ENCODE data around the gene COPB2. TPM values are rescaled to one million over a fixed set of nuclear protein-coding genes. Genes with fewer than 3 reads are reported as not detected.

The COPB2 gene
- total and polyA plus RNA-seq, 2 donors from 2014 or later = 47.3 to 124 TPM

DNA sequence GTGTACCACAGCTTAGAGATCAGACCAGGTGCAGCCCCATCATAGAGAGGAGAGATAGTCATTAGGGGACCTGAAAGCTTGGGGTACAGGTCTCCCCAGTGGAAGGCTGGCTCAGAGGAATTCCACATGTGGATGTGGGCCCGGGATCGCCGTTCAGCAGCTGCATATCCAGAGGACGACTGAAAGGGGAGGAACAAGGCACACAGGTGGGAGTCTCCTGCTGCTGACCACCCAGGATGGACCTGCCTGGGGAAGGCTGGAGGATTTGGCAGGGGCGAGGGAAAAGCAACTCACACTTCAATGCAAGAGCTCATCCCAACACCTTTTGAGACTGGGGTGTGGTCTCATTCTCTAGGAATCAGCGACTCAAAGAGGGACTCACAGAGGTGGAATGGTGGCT is 70.6 kb downstream of the COPB2 start:
- no peaks in the 10 kb centered on the region for H3K9me3 ChIP-seq (ENCODE audit: control insufficient read depth in 2 of 3, insufficient read depth in 1 of 3, low read length in 3 of 3)
- TF ChIP-seq CTCF (IDR thresholded peaks at IDR 0.05; ENCODE audit: borderline replicate concordance, extremely low read depth, insufficient read depth) = no peak
- H3K27me3 ChIP-seq (ENCODE audit: control insufficient read depth, insufficient read depth, low read length) = no peaks in the 10 kb centered on the region
- H3K4me3 ChIP-seq (ENCODE audit: low read length in 3 of 3) = no peak overlapping the region
- no peaks in the 10 kb centered on the region for H3K36me3 ChIP-seq (ENCODE audit: control insufficient read depth in 2 of 3, insufficient read depth in 3 of 3, low read length in 3 of 3)
- no peak overlapping the region for H3K27ac ChIP-seq (ENCODE audit: low read depth in 2 of 2, low read length in 2 of 2)
- H3K9ac ChIP-seq (ENCODE audit: low read length in 3 of 3) = no peak overlapping the region
- H3K4me1 ChIP-seq (ENCODE audit: control insufficient read depth in 2 of 3, insufficient read depth in 2 of 3, low read depth in 1 of 3, low read length in 3 of 3) = no peaks in the 10 kb centered on the region
- FAIRE-seq (no peak), DNase-seq (no peak)
- intact Hi-C loops (cut with DNase I) = no loop called here

GRCh38 chr3:139318431-139318816 is 71.0 kb downstream of the COPB2 start:
- intact Hi-C loops (cut with DNase I) = no loop called here
- Histone ChIP-seq H3K27ac (ENCODE audit: low read depth in 2 of 2, low read length in 2 of 2) (no peak overlapping the region), H3K9ac (ENCODE audit: low read length in 3 of 3) (no peak overlapping the region), H3K9me3 (ENCODE audit: control insufficient read depth in 2 of 3, insufficient read depth in 1 of 3, low read length in 3 of 3) (no peaks in the 10 kb centered on the region), H3K27me3 (ENCODE audit: control insufficient read depth, insufficient read depth, low read length) (no peaks in the 10 kb centered on the region), H3K36me3 (ENCODE audit: control insufficient read depth in 2 of 3, insufficient read depth in 3 of 3, low read length in 3 of 3) (no peaks in the 10 kb centered on the region), H3K4me3 (ENCODE audit: low read length in 3 of 3) (no peak overlapping the region), H3K4me1 (ENCODE audit: control insufficient read depth in 2 of 3, insufficient read depth in 2 of 3, low read depth in 1 of 3, low read length in 3 of 3) (no peaks in the 10 kb centered on the region)
- DNase-seq (peak in 3 of 5 donors; percentile 20 to 51 (median 26)), FAIRE-seq (no peak)
- TF ChIP-seq CTCF (IDR thresholded peaks at IDR 0.05; ENCODE audit: borderline replicate concordance, extremely low read depth, insufficient read depth) = no peak

- no peak overlapping the region for H3K27ac ChIP-seq (ENCODE audit: low read depth in 2 of 2, low read length in 2 of 2)
- H3K4me1 ChIP-seq (ENCODE audit: control insufficient read depth in 2 of 3, insufficient read depth in 2 of 3, low read depth in 1 of 3, low read length in 3 of 3) = no peaks in the 10 kb centered on the region
- intact Hi-C loops (cut with DNase I) = no loop called here
- H3K4me3 ChIP-seq (ENCODE audit: low read length in 3 of 3) = no peak overlapping the region
- FAIRE-seq = no peak
- no peaks in the 10 kb centered on the region for H3K36me3 ChIP-seq (ENCODE audit: control insufficient read depth in 2 of 3, insufficient read depth in 3 of 3, low read length in 3 of 3)
- H3K9me3 ChIP-seq (ENCODE audit: control insufficient read depth in 2 of 3, insufficient read depth in 1 of 3, low read length in 3 of 3) = no peaks in the 10 kb centered on the region
- no peak overlapping the region for H3K9ac ChIP-seq (ENCODE audit: low read length in 3 of 3)
- no peak for DNase-seq
- no peak for TF ChIP-seq CTCF (IDR thresholded peaks at IDR 0.05; ENCODE audit: borderline replicate concordance, extremely low read depth, insufficient read depth)
- no peaks in the 10 kb centered on the region for H3K27me3 ChIP-seq (ENCODE audit: control insufficient read depth, insufficient read depth, low read length)
Measured at GRCh38 chr3:139317660-139318430, 71.6 kb downstream of the COPB2 start.
